Measurements from ENCODE around the gene HIVEP3. TPM values are rescaled to one million over a fixed set of nuclear protein-coding genes. Genes with fewer than 3 reads are reported as not detected.
A peak's percentile ranks its signal among the peaks of the same experiment; 100 is the strongest.

The HIVEP3 gene
- total RNA-seq, 1 experiment from 2014 or later: not detected

DNA sequence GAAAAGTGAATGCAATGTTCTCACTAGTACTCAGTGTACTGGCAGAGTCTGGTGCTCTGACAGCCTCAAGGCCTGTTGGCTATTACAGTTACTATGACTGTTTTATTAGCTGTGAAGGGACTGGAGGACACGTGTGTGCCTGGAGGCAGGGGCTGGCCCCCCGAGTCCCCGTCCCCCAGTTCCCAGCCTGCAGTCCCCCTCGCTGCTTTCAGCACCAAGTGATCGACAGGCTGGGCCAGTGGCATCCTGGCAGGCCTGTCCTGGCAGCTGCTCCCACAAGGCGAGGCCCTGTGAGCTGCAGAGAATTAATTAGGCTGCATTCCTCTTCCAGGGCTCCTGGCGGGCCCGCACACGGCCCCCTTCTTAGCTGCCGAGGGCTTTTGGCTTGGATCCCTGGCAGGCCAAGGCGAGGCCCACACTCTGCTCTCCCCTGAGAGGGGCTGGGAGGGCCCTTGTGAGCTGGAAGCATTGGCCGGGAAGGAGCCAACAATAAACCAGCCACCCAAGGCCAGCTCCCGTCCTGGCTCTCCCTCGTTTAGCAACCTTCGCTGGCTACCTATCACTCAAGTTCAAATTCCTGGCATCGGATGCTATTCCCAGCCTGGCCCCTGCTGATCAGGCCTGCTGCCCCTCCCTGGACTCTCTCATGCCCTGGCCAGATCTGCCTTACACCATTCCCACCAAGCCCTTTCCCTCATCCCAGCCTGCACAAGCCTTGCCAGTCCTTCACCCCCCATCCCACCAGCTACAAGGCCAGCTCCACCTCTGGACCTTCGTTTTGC lies 444.0 kb downstream of the HIVEP3 start:
- Histone ChIP-seq H3K36me3 (no peaks in the 10 kb centered on the region), H3K27me3 (no peaks in the 10 kb centered on the region), H3K4me3 (no peak overlapping the region), H3K9me3 (no peaks in the 10 kb centered on the region)
- peak; percentile 37 for DNase-seq

GRCh38 chr1:41473738-41474362 lies 444.9 kb downstream of the HIVEP3 start:
- H3K36me3 ChIP-seq: no peaks in the 10 kb centered on the region
- no peaks in the 10 kb centered on the region for H3K9me3 ChIP-seq
- no peaks in the 10 kb centered on the region for H3K27me3 ChIP-seq
- no peak for DNase-seq
- no peak overlapping the region for H3K4me3 ChIP-seq

GRCh38 chr1:41471658-41472057 lies 447.1 kb downstream of the HIVEP3 start:
- Histone ChIP-seq H3K9me3 (no peaks in the 10 kb centered on the region), H3K27me3 (no peaks in the 10 kb centered on the region), H3K4me3 (no peak overlapping the region), H3K36me3 (no peaks in the 10 kb centered on the region)
- DNase-seq: no peak

GRCh38 chr1:41469706-41470105 lies 449.0 kb downstream of the HIVEP3 start:
- Histone ChIP-seq H3K4me3 (no peak overlapping the region), H3K9me3 (no peaks in the 10 kb centered on the region), H3K36me3 (no peaks in the 10 kb centered on the region), H3K27me3 (no peaks in the 10 kb centered on the region)
- no peak for DNase-seq

GRCh38 chr1:41468122-41468762 lies 450.5 kb downstream of the HIVEP3 start:
- Histone ChIP-seq H3K36me3 (no peaks in the 10 kb centered on the region), H3K27me3 (no peaks in the 10 kb centered on the region), H3K4me3 (no peak overlapping the region), H3K9me3 (no peaks in the 10 kb centered on the region)
- DNase-seq: no peak

DNA sequence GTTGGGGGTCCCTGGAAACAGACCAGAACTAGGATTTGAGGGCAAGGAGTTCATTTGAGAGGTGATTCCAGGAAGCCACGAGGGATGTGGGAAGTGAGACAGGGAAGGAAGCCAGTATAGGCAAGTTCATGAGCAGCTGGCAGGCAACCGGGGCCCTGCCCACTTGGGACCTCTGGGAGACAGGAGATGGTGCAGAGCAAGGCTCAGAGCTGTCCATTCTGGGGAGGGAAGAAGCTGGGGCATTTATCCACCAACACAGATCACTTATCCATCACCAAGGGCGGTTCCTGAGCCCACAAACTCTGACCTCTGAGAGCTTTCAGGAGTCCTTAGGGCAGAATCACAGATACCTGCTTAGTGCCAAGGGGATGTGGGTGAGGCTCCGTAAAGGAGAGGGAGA lies 451.0 kb downstream of the HIVEP3 start:
- DNase-seq: no peak
- Histone ChIP-seq H3K4me3 (no peak overlapping the region), H3K36me3 (no peaks in the 10 kb centered on the region), H3K27me3 (no peaks in the 10 kb centered on the region), H3K9me3 (no peaks in the 10 kb centered on the region)

DNA sequence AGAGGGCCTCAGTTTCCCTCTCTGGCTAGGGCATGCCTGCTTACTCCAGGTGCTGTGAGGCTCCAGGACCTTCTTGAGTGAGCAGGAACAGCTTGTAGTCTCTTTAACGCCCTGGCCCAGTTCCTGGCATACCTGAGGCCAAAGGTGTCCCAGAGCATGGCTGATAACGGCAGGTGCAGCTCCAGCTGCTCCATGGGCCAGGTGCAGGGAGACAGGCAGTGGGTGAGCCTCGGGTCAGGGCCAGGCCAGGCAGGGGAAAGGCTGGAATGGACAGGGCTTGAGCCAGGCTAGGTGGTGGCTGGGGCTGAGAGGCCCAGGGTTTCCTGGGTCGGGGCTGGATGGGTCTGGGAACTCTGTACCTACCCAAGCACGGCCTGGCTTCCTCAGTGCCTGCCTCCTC lies 452.6 kb downstream of the HIVEP3 start:
- H3K9me3 ChIP-seq: no peaks in the 10 kb centered on the region
- H3K36me3 ChIP-seq: no peaks in the 10 kb centered on the region
- no peak overlapping the region for H3K4me3 ChIP-seq
- no peaks in the 10 kb centered on the region for H3K27me3 ChIP-seq
- no peak for DNase-seq

DNA sequence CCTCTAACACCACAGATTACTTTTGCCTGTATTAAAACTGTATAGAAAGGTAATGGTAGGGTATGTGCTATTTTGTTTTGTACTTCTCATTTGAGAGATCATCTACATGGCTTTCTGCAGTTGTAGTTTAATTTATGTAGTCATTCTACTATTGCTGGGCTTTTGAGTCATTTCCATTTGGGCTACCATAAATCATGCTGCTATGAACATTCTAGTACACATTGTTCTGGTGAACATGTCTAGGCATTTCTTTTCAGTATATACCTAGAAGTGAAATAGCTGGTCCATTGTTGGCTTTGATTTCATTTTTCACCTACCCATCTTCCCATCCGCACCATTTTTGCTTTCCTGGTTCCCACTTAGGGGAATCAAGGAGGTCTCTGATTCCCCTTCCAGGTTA lies 453.0 kb downstream of the HIVEP3 start:
- DNase-seq: no peak
- Histone ChIP-seq H3K9me3 (no peaks in the 10 kb centered on the region), H3K36me3 (no peaks in the 10 kb centered on the region), H3K27me3 (no peaks in the 10 kb centered on the region), H3K4me3 (no peak overlapping the region)

DNA sequence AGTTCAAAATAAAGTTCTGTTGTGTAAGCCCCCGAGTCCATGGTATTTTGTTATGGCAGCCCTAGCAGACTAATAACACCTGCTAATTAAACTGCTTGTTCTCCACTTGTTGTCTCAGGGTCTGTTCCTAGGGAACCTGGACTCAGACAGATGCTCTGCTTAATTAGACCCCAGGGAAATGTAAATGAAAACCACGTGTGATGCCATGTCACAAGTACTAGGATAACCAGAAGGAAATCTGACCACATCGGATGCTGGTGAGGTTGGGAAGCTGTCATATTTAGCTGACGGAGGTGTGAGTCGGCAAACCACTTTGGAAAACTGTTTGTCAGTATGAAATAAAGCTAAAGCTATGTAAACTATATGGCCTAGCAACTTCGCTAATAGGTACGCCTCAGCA lies 453.8 kb downstream of the HIVEP3 start:
- H3K9me3 ChIP-seq: no peaks in the 10 kb centered on the region

DNA sequence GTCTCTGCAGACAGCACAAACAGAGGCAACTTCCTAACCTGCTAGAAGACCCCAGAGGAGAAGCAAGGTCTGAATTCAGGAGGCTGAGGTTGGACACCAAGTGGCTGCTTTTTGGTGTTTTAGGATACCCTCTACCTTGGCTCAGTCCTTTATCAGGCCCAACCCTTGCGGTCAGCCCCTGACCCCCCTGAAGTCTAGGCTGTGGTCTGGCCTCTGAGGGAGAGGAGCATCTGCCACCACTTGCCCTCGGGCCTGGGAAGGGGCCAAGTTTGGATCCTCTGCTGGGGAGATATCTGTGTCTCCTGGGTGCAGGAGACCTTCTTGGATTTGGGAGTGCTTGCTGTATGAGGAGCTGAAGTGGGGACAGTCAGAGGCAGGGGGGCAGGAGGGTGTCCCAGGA lies 455.2 kb downstream of the HIVEP3 start:
- no peak for DNase-seq
- Histone ChIP-seq H3K27me3 (no peaks in the 10 kb centered on the region), H3K36me3 (no peaks in the 10 kb centered on the region), H3K9me3 (no peaks in the 10 kb centered on the region), H3K4me3 (no peak overlapping the region)

More for the DNA sequence above, 453.8 kb downstream of the HIVEP3 start:
- no peaks in the 10 kb centered on the region for H3K27me3 ChIP-seq
- no peak overlapping the region for H3K4me3 ChIP-seq
- no peak for DNase-seq
- no peaks in the 10 kb centered on the region for H3K36me3 ChIP-seq

DNA sequence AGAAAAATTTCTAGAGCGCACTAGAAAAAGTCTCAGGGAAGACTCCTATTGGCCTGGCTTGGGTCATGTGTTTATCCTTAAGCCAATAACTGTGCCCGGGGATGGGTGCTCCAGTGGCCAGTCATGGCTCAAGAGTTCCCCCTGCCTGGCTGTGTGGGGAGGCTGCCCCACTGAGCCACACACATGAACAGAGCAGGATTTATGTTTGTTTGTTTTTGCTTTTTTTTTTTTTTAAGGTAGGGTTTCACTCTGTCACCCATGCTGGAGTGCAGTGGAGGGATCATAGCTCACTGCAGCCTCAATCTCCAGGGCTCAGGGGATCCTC lies 456.1 kb downstream of the HIVEP3 start:
- no peaks in the 10 kb centered on the region for H3K27me3 ChIP-seq
- H3K4me3 ChIP-seq: no peak overlapping the region
- DNase-seq: no peak
- no peaks in the 10 kb centered on the region for H3K9me3 ChIP-seq
- no peaks in the 10 kb centered on the region for H3K36me3 ChIP-seq

GRCh38 chr1:41461790-41462679 lies 456.7 kb downstream of the HIVEP3 start:
- no peaks in the 10 kb centered on the region for H3K36me3 ChIP-seq
- DNase-seq: peak; percentile 76
- no peaks in the 10 kb centered on the region for H3K9me3 ChIP-seq
- no peaks in the 10 kb centered on the region for H3K27me3 ChIP-seq
- H3K4me3 ChIP-seq: no peak overlapping the region

- H3K27me3 ChIP-seq: no peaks in the 10 kb centered on the region
- H3K9me3 ChIP-seq: no peaks in the 10 kb centered on the region
- no peaks in the 10 kb centered on the region for H3K36me3 ChIP-seq
- DNase-seq: peak; percentile 85
- H3K4me3 ChIP-seq: no peak overlapping the region
Measured at GRCh38 chr1:41456847-41457540, 461.7 kb downstream of the HIVEP3 start.

All from MG63 (cell line).